Keratinocyte (primary cell): ENCODE data around the gene GPX2. TPM values are rescaled to one million over a fixed set of nuclear protein-coding genes. Genes with fewer than 3 reads are reported as not detected.

ENCODE experiments used
- DNase-seq: peaks from one replicate; pipeline ENCODE4 v3.0.0-alpha.2; 2011; ENCODE audit warnings: low read depth, missing footprints, low spot score
- FAIRE-seq: peaks from 2 replicates; lab custom pipeline; 2011; peaks lifted over from hg19 to GRCh38; lab: Jason Lieb, UNC
- H2AFZ ChIP-seq: 2 replicates; pipeline ENCODE4 v1.6.0; 2012; ENCODE audit warnings: low read length, control low read depth, inconsistent platforms; ENCODE audit not compliant: control insufficient read depth
- H3K27ac ChIP-seq: 2 replicates; pipeline ENCODE4 v1.5.1; 2011; ENCODE audit warnings: low read length; ENCODE audit not compliant: control insufficient read depth, insufficient read depth
- H3K27me3 ChIP-seq: 3 replicates; pipeline ENCODE4 v1.6.0; 2011; ENCODE audit warnings: low read length; ENCODE audit not compliant: control insufficient read depth, insufficient read depth; ENCODE audit errors: extremely low read depth
- H3K36me3 ChIP-seq, 2 experiments: 2 replicates in 1 of 2; 3 replicates in 1 of 2; pipeline ENCODE4 v1.5.1; 2011; ENCODE audit warnings: low read length in 2 of 2, mild to moderate bottlenecking in 1 of 2; ENCODE audit not compliant: control insufficient read depth in 2 of 2, insufficient read depth in 2 of 2; ENCODE audit errors: extremely low read depth in 1 of 2
- H3K4me1 ChIP-seq: 3 replicates; pipeline ENCODE4 v1.5.1; 2011; ENCODE audit warnings: low read length; ENCODE audit not compliant: control insufficient read depth, insufficient read depth; ENCODE audit errors: extremely low read depth
- H3K4me2 ChIP-seq: 3 replicates; pipeline ENCODE4 v1.6.0; 2011; ENCODE audit warnings: low read depth, low read length; ENCODE audit not compliant: control insufficient read depth, insufficient read depth; ENCODE audit errors: extremely low read depth
- H3K4me3 ChIP-seq, 3 experiments: fragments of 200-600 bp in 1 of 3; sonication (generic) in 1 of 3; 2 replicates in 2 of 3; 3 replicates in 1 of 3; pipeline ENCODE4 v1.5.1; 2011 to 2016; ENCODE audit warnings: low read length in 3 of 3, mild to moderate bottlenecking in 3 of 3, control low read depth in 2 of 3, inconsistent platforms in 1 of 3, low read depth in 1 of 3, mixed read lengths in 1 of 3, mixed run types in 1 of 3, moderate library complexity in 1 of 3; ENCODE audit not compliant: control insufficient read depth in 2 of 3, insufficient read depth in 2 of 3; ENCODE audit errors: extremely low read depth in 1 of 3
- H3K79me2 ChIP-seq: 2 replicates; pipeline ENCODE4 v1.6.0; 2012; ENCODE audit warnings: low read length; ENCODE audit not compliant: control insufficient read depth, insufficient read depth
- H3K9ac ChIP-seq: 3 replicates; pipeline ENCODE4 v1.6.0; 2011; ENCODE audit warnings: low read length; ENCODE audit not compliant: control insufficient read depth, insufficient read depth; ENCODE audit errors: extremely low read depth
- H3K9me1 ChIP-seq: 3 replicates; pipeline ENCODE4 v1.6.0; 2011; ENCODE audit warnings: low read length; ENCODE audit not compliant: control insufficient read depth, insufficient read depth; ENCODE audit errors: extremely low read depth
- H3K9me3 ChIP-seq: 2 replicates; pipeline ENCODE4 v1.5.1; 2012; ENCODE audit warnings: low read depth, low read length; ENCODE audit not compliant: control insufficient read depth
- H4K20me1 ChIP-seq: 3 replicates; pipeline ENCODE4 v1.6.0; 2011; ENCODE audit warnings: low read length; ENCODE audit not compliant: control insufficient read depth, insufficient read depth; ENCODE audit errors: extremely low read depth
- EZH2 ChIP-seq: IDR thresholded peaks from one replicate; pipeline ENCODE4 v1.6.1; 2012; ENCODE audit warnings: inconsistent platforms, mild to moderate bottlenecking, low read length, moderate library complexity
- dilution Hi-C: fragments of 300-500 bp; cut with MboI; formaldehyde crosslinking; loops from one replicate; pipeline ENCODE4 v1.7.0; 2020; ENCODE audit warnings: low sequenced_read_pairs; ENCODE audit not compliant: extremely low pct_ligation_motif_present
- polyA plus RNA-seq, 5 experiments: library from polyadenylated mRNA; depleted of rRNA in 3 of 5; stranded (reverse) in 3 of 5; stranded (forward) in 1 of 5; unstranded in 1 of 5; fragments of >200 nt; gene quantifications; 1 replicate in 1 of 5; 2 replicates in 3 of 5; 3 replicates in 1 of 5; pipeline versions ENCODE4 v1.2.1 to v1.2.3, GENCODE V29; 2011 to 2012; ENCODE audit warnings: missing spikeins in 2 of 5, low read depth in 1 of 5, low replicate concordance in 1 of 5
- TF ChIP-seq, protein P1 (sequence below), 3 experiments: IDR thresholded peaks in 1 of 3; conservative IDR thresholded peaks in 1 of 3; optimal IDR thresholded peaks in 1 of 3; 2 replicates in 2 of 3; 3 replicates in 1 of 3; pipeline versions ENCODE3 to v1.5.1; 2011; ENCODE audit warnings: low read length in 3 of 3, mild to moderate bottlenecking in 3 of 3, moderate library complexity in 2 of 3, control low read depth in 1 of 3, inconsistent platforms in 1 of 3; ENCODE audit not compliant: insufficient read depth in 2 of 3; ENCODE audit errors: extremely low read depth in 1 of 3

GPX2 gene
- polyA plus RNA-seq, 1 donor (not counting 4 experiments of a cell fraction or from before 2014, with no cell fraction given) = 47.0 TPM

DNA sequence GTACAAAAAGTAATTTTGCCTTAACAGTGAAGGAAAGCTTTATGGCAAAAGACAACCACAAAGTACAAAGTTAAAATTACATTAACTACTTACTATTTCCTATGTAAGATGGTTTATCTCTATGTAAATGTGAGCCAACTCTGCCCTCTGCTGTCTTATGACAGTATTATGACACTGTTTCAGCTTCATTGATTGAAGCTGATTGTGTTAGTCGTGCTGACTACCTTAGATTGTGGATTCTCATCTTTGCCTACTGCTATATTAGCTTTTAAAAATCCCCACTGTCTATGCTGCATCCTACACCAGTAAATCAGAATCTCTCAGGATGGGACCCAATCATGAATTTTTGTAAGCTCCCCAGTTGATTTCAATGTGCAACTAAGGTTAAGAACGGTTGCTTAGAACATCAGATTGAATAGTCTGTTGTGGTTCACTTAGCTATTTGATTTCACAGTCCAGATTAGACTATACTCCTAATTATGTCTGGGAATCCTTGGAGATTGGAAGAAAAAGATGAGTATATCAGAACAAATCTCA, 50.6 kb downstream of the GPX2 start:
- no peak overlapping the region for H3K4me2 ChIP-seq
- no peaks in the 10 kb centered on the region for H3K9me1 ChIP-seq
- H3K9ac ChIP-seq = no peak overlapping the region
- H3K79me2 ChIP-seq = no peaks in the 10 kb centered on the region
- no peaks in the 10 kb centered on the region for H3K4me1 ChIP-seq
- FAIRE-seq (peak; percentile 67), DNase-seq (no peak)
- H2AFZ ChIP-seq = no peak overlapping the region
- dilution Hi-C loops = no loop called here
- TF ChIP-seq, protein P1, sequence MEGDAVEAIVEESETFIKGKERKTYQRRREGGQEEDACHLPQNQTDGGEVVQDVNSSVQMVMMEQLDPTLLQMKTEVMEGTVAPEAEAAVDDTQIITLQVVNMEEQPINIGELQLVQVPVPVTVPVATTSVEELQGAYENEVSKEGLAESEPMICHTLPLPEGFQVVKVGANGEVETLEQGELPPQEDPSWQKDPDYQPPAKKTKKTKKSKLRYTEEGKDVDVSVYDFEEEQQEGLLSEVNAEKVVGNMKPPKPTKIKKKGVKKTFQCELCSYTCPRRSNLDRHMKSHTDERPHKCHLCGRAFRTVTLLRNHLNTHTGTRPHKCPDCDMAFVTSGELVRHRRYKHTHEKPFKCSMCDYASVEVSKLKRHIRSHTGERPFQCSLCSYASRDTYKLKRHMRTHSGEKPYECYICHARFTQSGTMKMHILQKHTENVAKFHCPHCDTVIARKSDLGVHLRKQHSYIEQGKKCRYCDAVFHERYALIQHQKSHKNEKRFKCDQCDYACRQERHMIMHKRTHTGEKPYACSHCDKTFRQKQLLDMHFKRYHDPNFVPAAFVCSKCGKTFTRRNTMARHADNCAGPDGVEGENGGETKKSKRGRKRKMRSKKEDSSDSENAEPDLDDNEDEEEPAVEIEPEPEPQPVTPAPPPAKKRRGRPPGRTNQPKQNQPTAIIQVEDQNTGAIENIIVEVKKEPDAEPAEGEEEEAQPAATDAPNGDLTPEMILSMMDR (optimal IDR thresholded peaks at IDR 0.05 in 1 of 3, IDR thresholded peaks at IDR 0.05 in 1 of 3, conservative IDR thresholded peaks at IDR 0.05 in 1 of 3; ENCODE audit: extremely low read depth in 1 of 3, insufficient read depth in 2 of 3, low read length in 3 of 3) = peak; percentile 36 to 57 (median 38)
- TF ChIP-seq EZH2 = no peak
- no peaks in the 10 kb centered on the region for H4K20me1 ChIP-seq
- H3K9me3 ChIP-seq = no peaks in the 10 kb centered on the region
- H3K27ac ChIP-seq = no peak overlapping the region
- no peaks in the 10 kb centered on the region for H3K36me3 ChIP-seq
- H3K4me3 ChIP-seq = no peak overlapping the region
- peaks cover 4% of the 10 kb centered on the region for H3K27me3 ChIP-seq

DNA sequence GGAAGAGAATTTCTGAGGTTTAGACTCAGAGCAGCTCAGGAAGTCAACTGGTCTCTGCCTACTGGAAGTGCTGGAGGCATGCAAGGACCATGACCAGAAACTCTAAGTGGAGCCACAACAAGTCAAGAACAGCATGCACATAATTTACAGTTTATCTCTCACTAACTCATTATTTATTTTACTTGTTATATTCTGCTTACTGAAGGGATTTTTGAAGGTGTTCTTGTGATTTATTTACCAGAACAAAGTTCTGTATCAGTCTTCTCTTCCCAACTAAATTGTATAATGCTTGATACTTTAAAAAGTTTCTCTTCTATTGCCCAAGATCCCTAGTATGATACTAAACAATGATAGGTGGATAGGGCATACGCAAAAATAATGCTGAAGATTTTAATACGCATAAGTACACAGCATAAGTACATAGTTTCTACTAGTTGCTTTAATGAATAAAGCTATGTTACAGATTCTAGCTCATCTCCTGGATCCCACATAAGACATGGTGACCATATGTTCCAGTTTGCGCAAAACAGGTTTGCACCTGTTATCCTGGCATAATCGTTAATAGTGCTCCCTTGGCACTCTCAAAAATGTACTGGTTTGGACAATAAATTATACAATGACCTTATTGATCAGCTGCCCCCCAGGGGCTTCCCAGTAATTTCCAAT, 51.2 kb downstream of the GPX2 start:
- no peak overlapping the region for H3K9ac ChIP-seq
- no peaks in the 10 kb centered on the region for H3K36me3 ChIP-seq
- H3K4me2 ChIP-seq = no peak overlapping the region
- dilution Hi-C loops = no loop called here
- no peaks in the 10 kb centered on the region for H3K9me1 ChIP-seq
- H3K27ac ChIP-seq = no peak overlapping the region
- H3K79me2 ChIP-seq = no peaks in the 10 kb centered on the region
- H3K4me3 ChIP-seq = no peak overlapping the region
- no peaks in the 10 kb centered on the region for H3K9me3 ChIP-seq
- H2AFZ ChIP-seq = no peak overlapping the region
- no peak for FAIRE-seq
- no peak for TF ChIP-seq EZH2
- TF ChIP-seq, protein P1 (optimal IDR thresholded peaks at IDR 0.05 in 1 of 3, IDR thresholded peaks at IDR 0.05 in 1 of 3, conservative IDR thresholded peaks at IDR 0.05 in 1 of 3; ENCODE audit: extremely low read depth in 1 of 3, insufficient read depth in 2 of 3, low read length in 3 of 3) = no peak
- no peak for DNase-seq
- H4K20me1 ChIP-seq = no peaks in the 10 kb centered on the region
- H3K4me1 ChIP-seq = no peaks in the 10 kb centered on the region
- H3K27me3 ChIP-seq = peaks cover 5% of the 10 kb centered on the region
